B cell (primary cell): ENCODE results near the gene B3GNT7. TPM values are rescaled to one million over a fixed set of nuclear protein-coding genes. Genes with fewer than 3 reads are reported as not detected.
"Not testable (repeated sequence)": the region's sequence is repeated elsewhere in the genome, so short reads cannot be mapped to it uniquely, and the experiment has no call there.

Source experiments
- ATAC-seq: fragments of 200-7000 bp; cut with Tn5 transposase; one replicate; pipeline ENCODE4 v1.10.0; 2021; ENCODE audit warnings: low read depth, mild to moderate bottlenecking, moderate number of reproducible peaks, moderate library complexity
- CTCF ChIA-PET: fragments of 350-600 bp; sonication (Branson Sonifier 250); formaldehyde crosslinking; loops from one replicate; lab custom pipeline; 2021; ENCODE audit warnings: antibody characterized with exemption, inconsistent platforms; lab: Charles Lee
- POLR2A ChIA-PET: fragments of 350-600 bp; sonication (Branson Sonifier 250); formaldehyde crosslinking; loops from one replicate; lab custom pipeline; 2021; ENCODE audit warnings: antibody characterized with exemption; lab: Charles Lee
- DNase-seq: peaks from one replicate; pipeline ENCODE4 v3.0.0; 2013
- H2AFZ ChIP-seq: 2 replicates; pipeline ENCODE4 v1.6.1; 2012; ENCODE audit warnings: mild to moderate bottlenecking, low read depth, low read length; ENCODE audit not compliant: insufficient read depth, poor library complexity, severe bottlenecking
- H3K27ac ChIP-seq, 2 donors: 1 replicate in 1 of 2; 2 replicates in 1 of 2; pipeline ENCODE4 v1.5.1; 2012 to 2013; ENCODE audit warnings: low read length in 2 of 2, mild to moderate bottlenecking in 2 of 2, moderate library complexity in 1 of 2
- H3K27me3 ChIP-seq, 4 experiments: fragments of 200-600 bp in 1 of 4; sonication (generic) in 1 of 4; replicated peaks in 1 of 4; 1 replicate in 2 of 4; 2 replicates in 2 of 4; pipeline versions ENCODE4 v1.6.1 to v1.7.0; 2013 to 2016; ENCODE audit warnings: low read length in 3 of 4, mild to moderate bottlenecking in 2 of 4, mixed read lengths in 1 of 4, moderate library complexity in 1 of 4; ENCODE audit not compliant: insufficient read depth in 4 of 4, control insufficient read depth in 3 of 4; ENCODE audit errors: control extremely low read depth in 1 of 4
- H3K36me3 ChIP-seq, 2 experiments: replicated peaks in 1 of 2; 1 replicate in 1 of 2; 2 replicates in 1 of 2; pipeline versions ENCODE4 v1.6.1 to v1.7.1; 2013; ENCODE audit warnings: low read length in 1 of 2; ENCODE audit not compliant: insufficient read depth in 2 of 2, control insufficient read depth in 1 of 2; ENCODE audit errors: control extremely low read depth in 1 of 2, extremely low read depth in 1 of 2
- H3K4me1 ChIP-seq, 2 donors: fragments of 200-600 bp in 1 of 2; sonication (generic) in 1 of 2; 1 replicate in 1 of 2; 2 replicates in 1 of 2; pipeline versions ENCODE4 v1.5.1 to v1.6.1; 2013 to 2017; ENCODE audit warnings: low read length in 2 of 2; ENCODE audit not compliant: control insufficient read depth in 2 of 2, insufficient read depth in 2 of 2
- H3K4me2 ChIP-seq: replicated peaks from 2 replicates; pipeline ENCODE3; 2012; ENCODE audit warnings: mild to moderate bottlenecking, low read depth, low read length; ENCODE audit not compliant: poor library complexity, severe bottlenecking
- H3K4me3 ChIP-seq, 5 experiments: fragments of 200-600 bp in 1 of 5; sonication (generic) in 1 of 5; 1 replicate in 3 of 5; 2 replicates in 2 of 5; pipeline versions ENCODE4 v1.5.1 to v1.7.0; 2011 to 2016; ENCODE audit warnings: low read length in 4 of 5, mild to moderate bottlenecking in 4 of 5, low read depth in 2 of 5, control low read depth in 1 of 5, moderate library complexity in 1 of 5; ENCODE audit not compliant: insufficient read depth in 1 of 5; ENCODE audit errors: control extremely low read depth in 1 of 5, extremely low read depth in 1 of 5
- H3K79me2 ChIP-seq: fragments of 200-600 bp; sonication (generic); one replicate; pipeline ENCODE4 v1.6.0; 2016; ENCODE audit warnings: low read length; ENCODE audit not compliant: control insufficient read depth, insufficient read depth
- H3K9ac ChIP-seq: fragments of 200-600 bp; sonication (generic); 2 replicates; pipeline ENCODE4 v1.6.1; 2017; ENCODE audit warnings: mild to moderate bottlenecking, low read length, moderate library complexity
- H3K9me3 ChIP-seq, 3 donors: one replicate each; pipeline versions ENCODE4 v1.6.1 to v1.7.1; 2013; ENCODE audit warnings: low read length in 2 of 3; ENCODE audit not compliant: control insufficient read depth in 2 of 3, insufficient read depth in 1 of 3; ENCODE audit errors: control extremely low read depth in 1 of 3
- H4K20me1 ChIP-seq: 2 replicates; pipeline ENCODE4 v1.6.0; 2012; ENCODE audit warnings: mild to moderate bottlenecking, low read length; ENCODE audit not compliant: insufficient read depth, control insufficient read depth, poor library complexity, severe bottlenecking
- H3K27ac Mint-ChIP-seq: one replicate; pipeline ENCODE4 v1.8.0; 2021; ENCODE audit warnings: mixed read lengths
- H3K27me3 Mint-ChIP-seq: one replicate; pipeline ENCODE4 v1.8.0; 2021; ENCODE audit warnings: mixed read lengths
- H3K4me1 Mint-ChIP-seq: one replicate; pipeline ENCODE4 v1.8.0; 2021; ENCODE audit warnings: mixed read lengths
- H3K4me3 Mint-ChIP-seq: one replicate; pipeline ENCODE4 v1.8.0; 2021; ENCODE audit warnings: mixed read lengths
- H3K9me3 Mint-ChIP-seq: one replicate; pipeline ENCODE4 v1.8.0; 2022; ENCODE audit warnings: mixed read lengths; ENCODE audit not compliant: insufficient read depth
- CTCF ChIP-seq: fragments of 200-600 bp; IDR thresholded peaks from one replicate; pipeline ENCODE4 v1.8.0; 2022; ENCODE audit warnings: antibody characterized with exemption, mild to moderate bottlenecking
- EZH2 ChIP-seq: IDR thresholded peaks from 2 replicates; pipeline ENCODE4 v1.6.1; 2012; ENCODE audit warnings: borderline replicate concordance, low read depth, mild to moderate bottlenecking, moderate library complexity, low read length; ENCODE audit not compliant: insufficient read depth, poor library complexity, severe bottlenecking
- WGBS: methylation state at CpG from one replicate; pipeline ENCODE4 v1.1.5; 2013; ENCODE audit warnings: missing lambda C conversion rate; ENCODE audit not compliant: insufficient coverage; 5-methylcytosine and 5-hydroxymethylcytosine counted together
- intact Hi-C: fragments of 100-400 bp; cut with micrococcal nuclease; formaldehyde crosslinking; loops from one replicate; pipeline ENCODE4 v1.10.0; 2022
- polyA plus RNA-seq: library from polyadenylated mRNA; depleted of rRNA; stranded (reverse); fragments of >200 nt; gene quantifications from 2 replicates; pipeline ENCODE4 v1.2.3, GENCODE V29; 2012
- total RNA-seq, 2 donors: library from RNA; stranded (reverse); fragments of 120-200 nt in 1 of 2; gene quantifications; 1 replicate in 1 of 2; 2 replicates in 1 of 2; pipeline versions ENCODE4 v1.2.3 to v1.2.4, GENCODE V29; 2013 to 2022

B3GNT7 gene
- total and polyA plus RNA-seq, 2 donors (not counting 1 experiment from before 2014, with no cell fraction given) = 5.7 to 14.3 TPM

GRCh38 chr2:231373786-231374349, 21.6 kb upstream of the B3GNT7 start:
- Histone ChIP-seq H3K9me3 (no peaks in the 10 kb centered on the region), H3K27ac (no peak overlapping the region), H3K9ac (no peak overlapping the region), H2AFZ (no peak overlapping the region), H3K4me1 (no peaks in the 10 kb centered on the region), H3K27me3 (no peaks in the 10 kb centered on the region), H3K79me2 (no peaks in the 10 kb centered on the region), H3K4me2 (no peak overlapping the region), H4K20me1 (no peaks in the 10 kb centered on the region), H3K4me3 (no peak overlapping the region), H3K36me3 (no peaks in the 10 kb centered on the region)
- no peak for ATAC-seq
- DNase-seq = no peak
- POLR2A ChIA-PET = no interaction called here
- Mint-ChIP-seq H3K4me3 (no peak overlapping the region), H3K4me1 (no peaks in the 10 kb centered on the region), H3K27me3 (no peaks in the 10 kb centered on the region), H3K27ac (no peak overlapping the region), H3K9me3 (no peaks in the 10 kb centered on the region)
- TF ChIP-seq CTCF (no peak), EZH2 (no peak)
- CTCF ChIA-PET = interaction anchor here (0.7 to 0.9 kb wide), 2 partner anchors 15 to 918 kb away, joined by 3 read pairs; no protein-coding TSS in a partner anchor
- 97% methylated on average over 6 of the region's 9 CpGs for whole genome bisulfite sequencing
- intact Hi-C loops = no loop called here

DNA sequence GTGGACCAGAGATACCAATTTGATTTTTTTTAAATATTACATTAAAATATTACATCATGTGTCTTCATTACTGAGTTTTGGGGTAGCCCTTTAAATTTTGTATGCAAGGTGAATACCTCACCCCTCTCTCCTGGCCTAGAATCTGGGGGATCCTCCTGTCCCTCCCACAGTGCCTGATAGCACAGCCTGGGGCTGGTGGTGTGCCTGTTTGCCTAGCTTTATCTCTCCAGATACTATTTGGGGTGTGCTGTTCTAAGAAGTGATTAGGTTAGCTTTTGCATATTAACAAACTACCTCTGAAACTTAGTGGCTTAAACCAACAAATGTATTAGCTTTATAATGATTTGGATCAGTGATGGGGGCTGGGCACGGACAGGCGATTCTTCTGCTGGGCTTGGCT, 20.7 kb upstream of the B3GNT7 start:
- no peak overlapping the region for H3K4me2 ChIP-seq
- no peaks in the 10 kb centered on the region for H3K36me3 ChIP-seq
- no peaks in the 10 kb centered on the region for H4K20me1 ChIP-seq
- 100% methylated on average over 2 of the region's 2 CpGs for WGBS
- Mint-ChIP-seq H3K4me3 (no peak overlapping the region), H3K9me3 (no peaks in the 10 kb centered on the region), H3K4me1 (no peaks in the 10 kb centered on the region), H3K27ac (no peak overlapping the region), H3K27me3 (no peaks in the 10 kb centered on the region)
- intact Hi-C loops = no loop called here
- no peaks in the 10 kb centered on the region for H3K4me1 ChIP-seq
- no peak overlapping the region for H3K27ac ChIP-seq
- DNase-seq (no peak), ATAC-seq (no peak)
- CTCF ChIA-PET = interaction anchor here (0.9 kb wide), 1 partner anchor 15 kb away, joined by 3 read pairs; no protein-coding TSS in a partner anchor
- H3K9ac ChIP-seq = no peak overlapping the region
- H3K9me3 ChIP-seq = no peaks in the 10 kb centered on the region
- H3K79me2 ChIP-seq = no peaks in the 10 kb centered on the region
- TF ChIP-seq EZH2 (no peak), CTCF (no peak)
- POLR2A ChIA-PET = no interaction called here
- no peak overlapping the region for H3K4me3 ChIP-seq
- no peaks in the 10 kb centered on the region for H3K27me3 ChIP-seq
- no peak overlapping the region for H2AFZ ChIP-seq

DNA sequence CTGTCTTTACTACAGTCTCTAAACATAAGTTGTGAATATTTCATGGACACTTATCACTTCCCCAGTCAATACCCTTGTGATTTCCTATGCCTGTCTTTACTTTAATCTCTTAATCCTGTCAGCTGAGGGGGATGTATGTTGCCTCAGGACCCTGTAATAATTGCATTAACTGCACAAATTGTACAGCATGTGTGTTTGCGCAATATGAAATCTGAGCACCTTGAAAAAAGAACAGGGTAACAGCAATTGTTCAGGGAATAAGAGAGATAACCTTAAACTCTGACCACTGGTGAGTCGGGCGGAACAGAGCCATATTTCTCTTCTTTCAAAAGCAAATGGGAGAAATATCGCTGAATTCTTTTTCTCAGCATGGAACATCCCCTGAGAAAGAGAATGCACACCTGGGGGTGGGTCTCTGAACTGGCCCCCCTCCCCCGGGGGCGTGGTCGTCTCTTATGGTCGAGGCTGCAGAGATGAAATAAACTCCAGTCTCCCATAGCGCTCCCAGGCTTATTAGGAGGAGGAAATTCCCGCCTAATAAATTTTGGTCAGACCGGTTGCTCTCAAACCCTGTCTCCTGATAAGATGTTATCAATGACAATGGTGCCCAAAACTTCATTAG, 19.4 kb upstream of the B3GNT7 start:
- H4K20me1 ChIP-seq, H3K4me2 ChIP-seq, H3K4me3 Mint-ChIP-seq, H2AFZ ChIP-seq, H3K9me3 ChIP-seq, H3K4me1 Mint-ChIP-seq, POLR2A ChIA-PET, DNase-seq, H3K79me2 ChIP-seq, H3K27me3 ChIP-seq, H3K4me3 ChIP-seq, H3K27me3 Mint-ChIP-seq, H3K9ac ChIP-seq, intact Hi-C loops, H3K27ac Mint-ChIP-seq, H3K4me1 ChIP-seq, H3K36me3 ChIP-seq, H3K9me3 Mint-ChIP-seq, ATAC-seq, H3K27ac ChIP-seq, CTCF ChIA-PET: not testable (repeated sequence)
- 100% methylated on average over 2 of the region's 11 CpGs for WGBS
